Mucosa of rectum (tissue), 2 donors: ENCODE data around the gene CDH13.

Experiments
- H3K27ac ChIP-seq, 2 donors: one replicate each; pipeline ENCODE4 v1.7.0; 2013; ENCODE audit warnings: inconsistent platforms in 2 of 2, low read depth in 2 of 2, low read length in 2 of 2
- H3K27me3 ChIP-seq, 2 donors: one replicate each; pipeline ENCODE4 v1.7.0; 2013; ENCODE audit warnings: low read length in 2 of 2; ENCODE audit not compliant: control insufficient read depth in 2 of 2, insufficient read depth in 2 of 2
- H3K36me3 ChIP-seq, 2 donors: one replicate each; pipeline ENCODE4 v1.7.0; 2013; ENCODE audit warnings: low read length in 2 of 2; ENCODE audit not compliant: control insufficient read depth in 2 of 2, insufficient read depth in 2 of 2
- H3K4me1 ChIP-seq, 2 donors: one replicate each; pipeline ENCODE4 v1.7.0; 2013; ENCODE audit warnings: low read length in 2 of 2, mild to moderate bottlenecking in 1 of 2; ENCODE audit not compliant: control insufficient read depth in 2 of 2, insufficient read depth in 2 of 2
- H3K4me3 ChIP-seq, 2 donors: one replicate each; pipeline ENCODE4 v1.7.0; 2013; ENCODE audit warnings: low read length in 2 of 2
- H3K9ac ChIP-seq, 2 donors: one replicate each; pipeline ENCODE4 v1.7.0; 2013; ENCODE audit warnings: low read length in 2 of 2, low read depth in 1 of 2, mild to moderate bottlenecking in 1 of 2
- H3K9me3 ChIP-seq, 2 donors: one replicate each; pipeline ENCODE4 v1.7.0; 2013; ENCODE audit warnings: low read length in 2 of 2; ENCODE audit not compliant: control insufficient read depth in 2 of 2
- donor health status: healthy.
- donor health status: Normal muscosa, but diverticular disease.

CDH13 gene

DNA sequence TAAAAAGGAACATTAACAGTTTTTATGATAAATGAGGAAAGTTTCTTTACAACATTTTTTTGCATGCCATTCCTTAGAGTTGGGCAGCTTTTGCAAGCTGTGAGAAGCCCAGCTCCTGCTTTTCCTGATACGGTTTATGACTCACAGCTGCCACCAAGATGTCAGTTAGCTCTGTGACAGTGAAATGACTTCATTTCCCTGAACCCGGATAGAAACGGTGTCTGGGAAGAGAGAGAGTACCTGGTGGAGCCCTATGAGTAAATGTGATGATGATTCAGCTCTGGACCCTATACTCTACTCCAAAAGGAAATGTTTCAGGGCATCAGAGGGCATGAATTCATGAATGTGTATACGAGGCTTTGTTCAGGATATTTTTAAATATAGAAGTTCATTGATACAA, 814.7 kb downstream of the CDH13 start:
- Histone ChIP-seq H3K9ac (no peak overlapping the region), H3K9me3 (no peaks in the 10 kb centered on the region), H3K4me3 (no peak overlapping the region), H3K27me3 (peaks cover 0 to 2% of the 10 kb centered on the region in 2 donors), H3K4me1 (no peaks in the 10 kb centered on the region), H3K36me3 (no peaks in the 10 kb centered on the region), H3K27ac (no peak overlapping the region)

DNA sequence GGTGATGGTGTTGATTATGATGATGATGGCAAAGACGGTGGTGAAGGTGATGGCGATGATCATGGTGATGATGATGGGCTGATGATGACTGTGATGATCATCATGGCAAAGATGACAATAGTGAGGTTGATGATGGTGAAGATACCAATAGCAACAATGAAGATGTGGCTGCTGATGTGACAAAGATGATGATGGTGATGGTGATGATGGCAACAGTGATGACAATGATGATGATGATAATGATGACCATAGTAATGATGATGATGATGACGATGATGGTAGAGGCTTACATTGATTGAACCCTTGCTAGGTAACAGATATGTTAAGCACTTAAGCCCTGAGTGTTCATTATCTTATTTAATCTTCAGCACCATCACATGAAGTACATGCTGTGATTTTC, 817.2 kb downstream of the CDH13 start:
- no peak overlapping the region for H3K4me3 ChIP-seq
- H3K9me3 ChIP-seq: no peaks in the 10 kb centered on the region
- H3K27me3 ChIP-seq: peaks cover 0 to 2% of the 10 kb centered on the region in 2 donors
- no peaks in the 10 kb centered on the region for H3K36me3 ChIP-seq
- H3K4me1 ChIP-seq: no peaks in the 10 kb centered on the region
- no peak overlapping the region for H3K9ac ChIP-seq
- no peak overlapping the region for H3K27ac ChIP-seq

DNA sequence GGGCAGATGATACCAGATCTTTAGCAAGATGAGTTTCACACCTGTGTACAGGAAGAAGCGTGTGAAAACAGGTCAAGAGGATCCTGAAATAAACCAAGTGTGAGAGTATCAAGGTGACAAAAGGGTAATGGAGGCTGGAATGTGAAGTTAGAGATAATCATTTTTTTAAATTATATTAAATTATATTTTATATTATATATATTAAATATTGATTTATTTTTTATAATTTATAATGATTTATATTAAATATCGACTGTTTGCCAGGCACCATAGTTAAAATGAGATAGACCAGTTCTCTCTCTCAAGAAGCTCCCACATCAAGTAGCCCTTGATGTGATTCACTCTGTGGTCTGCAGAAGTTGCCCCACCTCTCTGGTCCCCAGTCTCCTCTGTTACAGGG, 820.8 kb downstream of the CDH13 start:
- no peak overlapping the region for H3K4me3 ChIP-seq
- no peaks in the 10 kb centered on the region for H3K4me1 ChIP-seq
- no peaks in the 10 kb centered on the region for H3K27me3 ChIP-seq

DNA sequence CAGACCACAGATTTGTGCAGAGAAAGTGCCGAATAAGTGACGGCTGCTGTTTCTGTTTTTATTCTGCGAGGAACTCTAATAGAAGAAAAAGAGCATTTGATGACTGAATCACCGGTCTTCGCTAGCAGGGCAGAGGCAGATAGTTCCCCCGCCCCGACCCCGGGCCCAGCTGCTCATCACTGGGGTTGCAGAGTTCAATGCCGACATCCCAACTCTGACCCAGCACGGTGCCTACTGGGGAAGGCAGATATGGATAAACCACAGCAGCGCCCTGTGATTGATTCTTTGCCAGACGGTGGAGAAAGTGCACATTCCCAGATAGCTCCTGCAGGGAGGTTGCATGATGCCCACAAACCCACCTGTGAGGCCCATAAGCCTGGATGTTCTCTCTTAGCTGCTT, 823.1 kb downstream of the CDH13 start:
- H3K36me3 ChIP-seq: no peaks in the 10 kb centered on the region
- H3K9me3 ChIP-seq: no peaks in the 10 kb centered on the region
- no peak overlapping the region for H3K9ac ChIP-seq
- no peaks in the 10 kb centered on the region for H3K27me3 ChIP-seq
- H3K27ac ChIP-seq: no peak overlapping the region
- no peak overlapping the region for H3K4me3 ChIP-seq
- no peaks in the 10 kb centered on the region for H3K4me1 ChIP-seq

More for the DNA sequence above, 820.8 kb downstream of the CDH13 start:
- no peak overlapping the region for H3K27ac ChIP-seq
- H3K9me3 ChIP-seq: no peaks in the 10 kb centered on the region
- H3K9ac ChIP-seq: no peak overlapping the region
- no peaks in the 10 kb centered on the region for H3K36me3 ChIP-seq

DNA sequence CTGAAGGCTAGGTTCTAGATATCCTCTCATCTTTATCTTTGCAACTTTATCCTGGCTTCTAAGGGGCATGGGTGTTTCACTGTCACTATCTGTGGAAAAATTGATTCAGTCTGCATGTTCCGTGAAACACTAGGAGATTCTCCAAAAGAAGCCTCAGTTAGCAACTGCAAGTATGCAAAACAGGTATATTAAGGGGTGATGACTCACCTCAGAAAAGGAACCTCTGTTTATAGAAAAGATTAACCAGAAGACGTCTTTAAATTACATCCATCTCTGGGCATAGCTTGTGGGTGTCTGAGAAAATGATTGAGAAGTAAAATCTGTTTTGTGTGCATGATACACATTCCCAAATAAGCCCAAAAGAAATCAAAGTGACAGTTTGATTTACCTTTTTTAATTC, 827.2 kb downstream of the CDH13 start:
- H3K9me3 ChIP-seq: no peaks in the 10 kb centered on the region
- no peaks in the 10 kb centered on the region for H3K36me3 ChIP-seq
- H3K9ac ChIP-seq: no peak overlapping the region
- H3K27me3 ChIP-seq: no peaks in the 10 kb centered on the region
- no peak overlapping the region for H3K4me3 ChIP-seq
- no peak overlapping the region for H3K27ac ChIP-seq
- H3K4me1 ChIP-seq: no peaks in the 10 kb centered on the region

DNA sequence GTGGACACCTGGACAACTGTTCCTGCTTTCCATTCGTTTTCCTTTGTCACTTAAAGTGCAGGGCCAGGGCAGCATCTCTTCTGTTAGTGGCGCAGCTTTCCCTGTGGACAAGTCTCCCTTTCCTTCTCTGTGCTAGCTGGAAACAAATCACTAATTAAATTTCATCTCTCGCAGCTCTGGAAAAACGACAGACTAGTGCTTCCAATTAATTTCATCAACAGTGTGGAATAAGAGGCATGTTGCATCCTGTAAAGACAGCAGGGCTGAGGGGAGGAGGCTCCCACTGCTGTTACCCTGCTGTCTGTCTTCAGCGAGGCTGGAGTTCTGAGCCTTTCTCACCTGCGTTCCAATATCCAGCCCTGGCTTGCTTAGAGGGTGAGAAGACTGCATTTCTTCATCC, 828.9 kb downstream of the CDH13 start:
- Histone ChIP-seq H3K4me1 (no peaks in the 10 kb centered on the region), H3K27me3 (no peaks in the 10 kb centered on the region), H3K9me3 (no peaks in the 10 kb centered on the region), H3K9ac (no peak overlapping the region), H3K4me3 (no peak overlapping the region), H3K27ac (no peak overlapping the region), H3K36me3 (no peaks in the 10 kb centered on the region)

DNA sequence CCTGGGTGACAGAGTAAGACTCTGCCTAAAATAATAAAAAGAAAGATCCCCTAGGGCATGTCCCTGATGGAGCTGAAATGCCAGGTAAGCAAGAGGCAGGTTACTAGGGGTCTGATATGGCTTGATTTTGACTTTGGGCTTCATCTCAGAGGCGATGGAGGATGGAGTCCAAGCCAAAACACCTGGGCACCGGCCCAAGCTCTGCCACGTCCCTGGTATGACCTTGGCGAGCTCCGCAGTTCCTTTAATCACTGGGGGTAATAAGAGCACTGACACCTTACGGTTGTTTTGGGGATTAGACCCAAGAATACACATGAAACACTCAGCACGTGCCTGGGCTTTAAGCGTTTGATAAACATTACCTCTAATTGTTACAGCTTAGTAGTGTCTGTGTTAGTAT, 830.2 kb downstream of the CDH13 start:
- Histone ChIP-seq H3K27ac (no peak overlapping the region), H3K9me3 (no peaks in the 10 kb centered on the region), H3K4me1 (no peaks in the 10 kb centered on the region), H3K9ac (no peak overlapping the region), H3K36me3 (no peaks in the 10 kb centered on the region), H3K27me3 (no peaks in the 10 kb centered on the region), H3K4me3 (no peak overlapping the region)

DNA sequence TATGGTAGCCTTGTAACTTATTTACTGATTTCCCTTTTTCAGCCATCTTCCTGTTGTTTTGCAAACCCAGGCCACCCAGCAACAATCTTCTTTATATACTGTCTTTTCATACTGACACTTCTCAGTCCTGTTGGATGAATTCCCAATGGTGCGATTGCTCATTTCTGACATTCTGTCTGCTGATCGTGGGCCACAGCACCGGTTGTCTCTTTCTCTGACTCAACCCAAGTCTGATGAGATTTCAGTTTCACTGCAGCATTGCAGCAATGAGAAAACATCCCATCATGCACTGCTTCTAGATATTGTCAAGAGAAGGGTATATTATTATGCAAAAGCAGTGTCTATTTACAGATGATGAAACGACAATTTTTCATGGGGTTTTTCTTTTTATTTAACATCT, 831.8 kb downstream of the CDH13 start:
- H3K9me3 ChIP-seq: no peaks in the 10 kb centered on the region
- no peaks in the 10 kb centered on the region for H3K36me3 ChIP-seq
- no peak overlapping the region for H3K4me3 ChIP-seq
- H3K27me3 ChIP-seq: no peaks in the 10 kb centered on the region
- no peak overlapping the region for H3K9ac ChIP-seq
- no peak overlapping the region for H3K27ac ChIP-seq
- H3K4me1 ChIP-seq: no peaks in the 10 kb centered on the region

DNA sequence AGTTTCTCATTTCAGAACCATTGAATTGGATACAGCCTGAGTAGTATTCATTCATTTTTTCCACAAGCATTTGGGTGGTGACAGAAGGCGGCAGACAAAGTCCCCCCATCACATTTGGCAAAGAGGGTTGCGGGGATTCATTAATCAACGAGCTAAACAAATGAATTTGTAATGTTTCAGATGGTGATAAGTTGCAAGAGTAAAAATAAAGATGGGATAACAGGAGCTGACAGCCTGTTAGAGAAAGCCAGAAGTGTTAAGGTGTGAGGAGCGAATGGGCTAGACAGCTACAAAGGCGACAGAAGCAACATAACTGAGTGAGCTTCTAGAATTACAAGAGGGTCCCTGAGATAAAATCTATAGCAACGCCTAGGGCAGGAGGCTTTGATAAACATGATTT, 838.2 kb downstream of the CDH13 start:
- no peaks in the 10 kb centered on the region for H3K27me3 ChIP-seq
- H3K27ac ChIP-seq: no peak overlapping the region
- no peaks in the 10 kb centered on the region for H3K4me1 ChIP-seq
- H3K4me3 ChIP-seq: no peak overlapping the region
- no peaks in the 10 kb centered on the region for H3K9me3 ChIP-seq
- no peak overlapping the region for H3K9ac ChIP-seq
- no peaks in the 10 kb centered on the region for H3K36me3 ChIP-seq

DNA sequence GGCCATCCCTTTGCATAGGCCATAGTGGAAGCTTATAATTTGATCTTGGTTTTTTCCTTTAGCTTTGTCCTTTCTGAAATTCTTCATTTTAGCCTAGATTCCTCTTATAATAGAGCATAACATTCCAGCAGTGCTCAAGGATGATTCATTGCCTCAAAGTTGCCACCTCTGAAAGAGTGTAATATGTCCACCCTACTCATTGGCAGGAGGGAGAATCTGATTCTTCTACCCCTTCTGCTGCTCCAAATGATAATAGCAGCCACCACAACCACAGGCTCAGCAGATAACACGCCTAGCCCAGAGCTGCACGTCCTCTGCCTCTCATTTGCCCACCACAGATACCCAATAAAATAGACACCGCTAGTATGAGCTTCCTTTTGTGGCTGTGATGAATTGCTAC, 843.6 kb downstream of the CDH13 start:
- no peaks in the 10 kb centered on the region for H3K27me3 ChIP-seq
- no peak overlapping the region for H3K27ac ChIP-seq
- H3K9ac ChIP-seq: no peak overlapping the region
- no peaks in the 10 kb centered on the region for H3K4me1 ChIP-seq
- no peak overlapping the region for H3K4me3 ChIP-seq
- H3K36me3 ChIP-seq: no peaks in the 10 kb centered on the region
- no peaks in the 10 kb centered on the region for H3K9me3 ChIP-seq

DNA sequence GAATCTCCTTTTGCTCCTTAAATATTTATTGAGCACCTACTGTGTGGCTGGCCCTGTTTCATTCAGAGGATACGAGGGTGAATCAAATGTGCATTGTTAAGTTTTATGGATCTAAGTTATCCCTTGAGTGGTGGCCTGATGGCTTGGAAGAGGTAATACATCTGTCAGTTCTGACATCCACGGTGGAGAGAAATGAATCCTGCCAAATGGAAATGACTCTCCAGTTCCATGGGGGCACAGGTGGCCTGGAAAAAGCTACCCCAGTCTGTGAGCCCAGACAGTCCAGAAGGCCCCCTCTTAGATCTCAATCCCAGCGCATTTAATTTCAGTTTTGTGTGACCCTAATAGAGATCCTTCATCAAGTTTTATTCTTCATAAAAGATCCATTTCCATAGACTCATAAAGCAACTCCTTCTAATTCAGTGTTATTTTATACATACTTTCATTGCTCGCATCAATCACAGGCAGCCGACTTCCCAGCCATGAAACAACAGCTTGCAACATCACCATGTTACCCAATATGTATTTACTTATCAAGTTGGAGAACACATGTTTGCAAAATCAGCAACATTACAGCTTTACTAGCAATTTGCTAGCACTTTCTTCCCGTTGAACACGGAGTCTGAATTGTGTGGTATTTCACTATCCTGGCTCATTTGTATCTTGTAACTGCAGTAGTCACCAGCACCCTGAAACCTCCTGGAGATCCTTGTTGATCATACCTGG, 846.2 kb downstream of the CDH13 start:
- H3K9me3 ChIP-seq: no peaks in the 10 kb centered on the region
- no peak overlapping the region for H3K9ac ChIP-seq
- H3K27ac ChIP-seq: no peak overlapping the region
- H3K36me3 ChIP-seq: no peaks in the 10 kb centered on the region
- no peaks in the 10 kb centered on the region for H3K4me1 ChIP-seq
- no peaks in the 10 kb centered on the region for H3K27me3 ChIP-seq
- H3K4me3 ChIP-seq: no peak overlapping the region
